Activated T-helper 1 cell treated with anti-CD3 and anti-CD28 coated beads, Interleukin-2, amount 50 U/mL, for 16 hours (primary cell): ENCODE results near the gene SLC47A2.
"Not testable (repeated sequence)": the region's sequence is repeated elsewhere in the genome, so short reads cannot be mapped to it uniquely, and the experiment has no call there.

Experiments used
- DNase-seq, 2 donors: peaks; one replicate each; pipeline ENCODE4 v3.0.0-alpha.2; 2020; ENCODE audit warnings: low read depth in 1 of 2, low spot score in 1 of 2

SLC47A2 gene

DNA sequence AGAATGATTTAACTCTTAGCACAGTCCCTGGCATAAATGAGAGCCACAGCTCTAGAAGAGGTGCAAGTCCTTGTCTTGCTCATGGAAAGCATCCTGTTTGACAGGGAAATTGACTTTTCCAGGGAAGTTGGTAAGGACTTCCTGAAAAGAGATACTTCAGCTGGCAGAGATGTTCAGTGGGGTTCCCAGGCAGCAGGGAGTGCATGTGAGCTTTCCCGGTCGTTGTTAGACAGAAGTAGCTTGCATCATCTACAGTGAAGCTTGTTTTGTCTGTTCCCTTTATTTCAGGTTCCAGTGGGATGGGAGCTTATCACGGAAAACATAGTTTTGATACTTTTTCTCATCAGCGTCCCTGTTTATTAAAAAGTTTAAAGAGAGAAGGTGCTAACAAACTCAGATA, 45.0 kb downstream of the SLC47A2 start:
- no peak for DNase-seq

DNA sequence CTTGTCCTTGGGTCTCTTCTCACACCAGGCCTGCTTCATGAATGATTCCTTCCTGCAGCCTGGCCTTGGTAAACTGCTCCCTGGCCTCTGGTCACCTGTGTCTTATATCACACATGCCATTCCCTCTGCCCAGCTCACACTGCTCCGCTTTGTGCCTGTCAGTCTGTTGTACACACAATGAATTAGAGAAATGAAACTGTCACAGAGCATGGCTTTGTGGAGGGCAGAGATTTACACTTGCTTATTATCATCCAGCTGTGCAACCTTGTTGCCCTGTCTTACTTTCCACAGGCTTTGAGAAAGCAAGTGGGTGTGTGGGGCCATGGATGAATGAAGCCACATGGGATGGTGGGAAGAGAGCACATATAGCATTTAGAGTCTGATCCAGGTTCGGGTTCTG, 45.5 kb downstream of the SLC47A2 start:
- DNase-seq = no peak

GRCh38 chr17:19669680-19670079, 46.7 kb downstream of the SLC47A2 start:
- not testable (repeated sequence) for DNase-seq

DNA sequence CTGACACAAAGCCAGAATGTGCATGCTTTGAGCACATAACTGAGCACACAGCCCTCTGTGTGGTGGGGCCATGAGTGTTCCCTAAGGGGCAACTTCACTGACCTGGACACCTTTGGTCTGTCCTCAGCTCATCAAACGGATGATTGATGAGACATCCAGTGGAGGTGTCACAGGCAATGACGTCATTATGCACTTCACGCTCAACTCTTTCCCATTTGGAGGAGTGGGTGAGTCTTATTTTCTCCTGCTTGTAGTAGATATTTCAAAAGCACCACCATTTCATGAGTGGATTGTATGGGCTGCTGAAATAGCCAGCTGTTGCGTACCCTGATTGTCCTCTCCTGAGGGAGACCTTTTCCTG, 51.6 kb downstream of the SLC47A2 start:
- DNase-seq = no peak

DNA sequence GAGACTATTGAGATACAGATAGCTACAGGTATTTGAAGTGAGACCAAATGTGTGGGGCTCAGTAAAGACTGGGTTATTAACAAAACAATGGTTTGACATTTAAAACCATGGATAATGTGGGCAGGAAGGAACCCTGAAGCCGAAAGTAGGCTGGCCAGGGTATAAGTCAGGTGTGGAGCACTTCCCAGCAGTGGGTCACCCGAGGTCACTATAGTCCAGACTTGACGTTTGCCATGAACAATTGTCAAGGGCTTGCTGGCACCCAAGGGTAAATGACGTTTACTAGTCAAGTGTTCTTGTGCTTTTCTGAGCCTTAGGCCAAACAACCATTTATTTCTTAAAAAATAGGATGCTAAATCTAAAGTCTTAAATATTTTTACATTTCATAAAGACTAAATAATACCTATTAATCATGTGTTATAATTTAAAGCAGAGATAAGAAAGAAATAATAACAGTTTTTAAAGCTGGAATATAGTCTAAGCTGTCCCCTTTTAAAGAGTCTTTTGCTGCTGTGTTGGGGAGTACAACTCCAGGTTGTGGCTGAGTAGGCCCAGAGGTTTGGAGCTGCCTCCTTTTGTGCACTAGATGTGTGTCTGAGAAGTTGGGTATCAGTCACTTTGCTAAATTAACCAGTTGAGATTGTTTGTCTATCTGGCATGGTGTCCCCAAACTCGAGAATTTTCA, 52.1 kb downstream of the SLC47A2 start:
- no peak for DNase-seq

GRCh38 chr17:19663097-19663496, 53.3 kb downstream of the SLC47A2 start:
- DNase-seq = no peak

DNA sequence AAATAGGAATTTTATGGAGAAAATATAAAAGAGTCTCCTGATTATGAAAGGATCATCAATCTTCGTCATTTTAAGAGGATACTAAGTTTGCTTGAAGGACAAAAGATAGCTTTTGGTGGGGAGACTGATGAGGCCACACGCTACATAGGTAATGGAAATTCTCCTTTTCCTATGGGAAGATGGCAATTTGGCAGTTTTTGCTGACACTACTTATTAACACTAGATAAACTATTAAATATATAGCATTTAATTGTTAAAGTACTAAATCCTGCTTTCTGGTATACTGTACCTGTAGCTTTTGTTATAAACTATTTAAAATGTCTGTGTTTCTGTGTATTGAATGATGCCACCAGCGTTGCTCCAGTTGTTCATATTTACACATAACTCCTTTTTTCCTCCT, 55.3 kb downstream of the SLC47A2 start:
- DNase-seq = no peak

- no peak for DNase-seq
Measured at GRCh38 chr17:19660219-19660870, 56.0 kb downstream of the SLC47A2 start.

- no peak for DNase-seq
Measured at GRCh38 chr17:19659366-19660177, 56.8 kb downstream of the SLC47A2 start.

- DNase-seq = no peak
Measured at GRCh38 chr17:19656851-19657581, 59.4 kb downstream of the SLC47A2 start.

DNA sequence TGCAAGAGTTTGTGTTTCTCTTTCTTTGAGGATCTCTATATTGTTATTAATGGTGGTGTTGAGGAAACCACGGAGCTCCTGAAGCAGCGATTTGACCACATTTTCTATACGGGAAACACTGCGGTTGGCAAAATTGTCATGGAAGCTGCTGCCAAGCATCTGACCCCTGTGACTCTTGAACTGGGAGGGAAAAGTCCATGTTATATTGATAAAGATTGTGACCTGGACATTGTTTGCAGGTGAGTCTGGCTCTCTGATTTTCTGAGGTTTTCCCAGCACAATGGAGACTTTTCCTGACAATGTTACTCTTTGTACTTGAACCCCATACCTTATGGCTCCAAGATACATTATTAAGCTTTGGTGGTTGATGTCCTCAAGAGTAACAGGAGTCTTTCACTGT, 60.0 kb downstream of the SLC47A2 start:
- no peak for DNase-seq

- DNase-seq = no peak
Measured at GRCh38 chr17:19654896-19655295, 61.5 kb downstream of the SLC47A2 start.

DNA sequence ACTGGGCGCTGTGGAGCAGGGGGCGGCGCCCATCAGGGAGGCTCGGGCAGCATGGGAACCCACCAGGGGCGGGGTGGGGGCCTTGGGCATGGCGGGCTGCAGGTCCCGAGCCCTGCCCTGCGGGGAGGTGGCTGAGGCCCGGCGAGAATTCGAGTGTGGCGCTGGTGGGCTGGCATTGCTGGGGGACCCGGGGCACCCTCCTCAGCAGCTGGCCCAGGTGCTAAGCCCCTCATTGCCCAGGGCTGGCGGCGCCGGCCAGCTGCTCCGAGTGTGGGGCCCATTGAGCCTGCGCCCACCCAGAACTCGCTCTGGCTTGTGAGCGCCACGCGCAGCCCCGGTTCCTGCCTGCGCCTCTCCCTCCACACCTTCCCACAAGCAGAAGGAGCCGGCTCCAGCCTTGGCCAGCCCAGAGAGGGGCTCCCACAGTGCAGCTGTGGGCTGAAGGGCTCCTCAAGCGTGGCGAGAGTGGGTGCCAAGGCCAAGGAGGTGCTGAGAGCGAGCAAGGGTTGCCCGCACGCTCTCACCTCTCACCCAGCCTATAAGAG, 62.0 kb downstream of the SLC47A2 start:
- DNase-seq = no peak

- DNase-seq = no peak
Measured at GRCh38 chr17:19652595-19652994, 63.8 kb downstream of the SLC47A2 start.

DNA sequence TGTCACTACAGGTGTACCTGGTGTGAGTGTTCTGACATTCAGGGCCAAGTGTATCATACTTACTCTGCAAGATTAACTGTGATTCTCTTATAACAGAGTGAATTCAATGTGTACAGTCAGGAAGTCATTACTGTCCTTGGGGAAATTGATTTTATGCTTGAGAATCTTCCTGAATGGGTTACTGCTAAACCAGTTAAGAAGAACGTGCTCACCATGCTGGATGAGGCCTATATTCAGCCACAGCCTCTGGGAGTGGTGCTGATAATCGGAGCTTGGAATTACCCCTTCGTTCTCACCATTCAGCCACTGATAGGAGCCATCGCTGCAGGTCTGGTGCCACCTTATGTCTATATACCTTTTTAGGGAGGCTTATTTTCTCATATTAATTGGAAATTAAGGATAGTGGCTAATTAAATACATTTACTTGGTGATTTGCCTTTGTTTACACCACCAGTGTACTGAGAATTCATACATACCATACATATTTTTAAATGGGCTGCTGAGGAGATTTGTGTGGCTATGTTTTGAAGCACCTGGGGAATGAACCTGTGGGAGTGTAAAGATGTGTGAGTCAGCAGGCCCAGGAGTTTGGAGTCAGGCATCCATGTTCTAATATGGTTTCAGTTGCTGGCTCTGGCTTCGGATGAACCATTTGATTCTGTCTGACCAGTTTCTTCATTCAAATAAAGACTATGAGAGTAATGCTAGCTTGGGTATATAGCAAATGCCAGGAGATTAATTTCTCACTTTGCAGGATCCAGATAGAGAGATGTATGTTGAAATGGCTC, 64.7 kb downstream of the SLC47A2 start:
- no peak for DNase-seq

- DNase-seq = no peak
Measured at GRCh38 chr17:19650826-19651225, 65.6 kb downstream of the SLC47A2 start.

DNA sequence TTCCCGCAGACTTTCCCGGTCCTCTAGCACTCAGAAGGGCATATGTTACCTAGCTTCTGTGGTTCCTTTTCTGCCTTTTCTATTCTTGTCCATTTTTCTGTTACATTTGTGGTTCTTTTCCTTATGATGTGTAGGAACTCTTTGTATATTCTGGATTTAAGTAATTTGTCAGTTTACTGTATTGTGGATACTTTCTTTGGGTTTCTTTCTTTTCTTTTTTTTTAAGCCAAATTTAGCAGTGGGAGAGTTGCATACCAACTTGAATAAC, 67.2 kb downstream of the SLC47A2 start:
- DNase-seq = no peak

DNA sequence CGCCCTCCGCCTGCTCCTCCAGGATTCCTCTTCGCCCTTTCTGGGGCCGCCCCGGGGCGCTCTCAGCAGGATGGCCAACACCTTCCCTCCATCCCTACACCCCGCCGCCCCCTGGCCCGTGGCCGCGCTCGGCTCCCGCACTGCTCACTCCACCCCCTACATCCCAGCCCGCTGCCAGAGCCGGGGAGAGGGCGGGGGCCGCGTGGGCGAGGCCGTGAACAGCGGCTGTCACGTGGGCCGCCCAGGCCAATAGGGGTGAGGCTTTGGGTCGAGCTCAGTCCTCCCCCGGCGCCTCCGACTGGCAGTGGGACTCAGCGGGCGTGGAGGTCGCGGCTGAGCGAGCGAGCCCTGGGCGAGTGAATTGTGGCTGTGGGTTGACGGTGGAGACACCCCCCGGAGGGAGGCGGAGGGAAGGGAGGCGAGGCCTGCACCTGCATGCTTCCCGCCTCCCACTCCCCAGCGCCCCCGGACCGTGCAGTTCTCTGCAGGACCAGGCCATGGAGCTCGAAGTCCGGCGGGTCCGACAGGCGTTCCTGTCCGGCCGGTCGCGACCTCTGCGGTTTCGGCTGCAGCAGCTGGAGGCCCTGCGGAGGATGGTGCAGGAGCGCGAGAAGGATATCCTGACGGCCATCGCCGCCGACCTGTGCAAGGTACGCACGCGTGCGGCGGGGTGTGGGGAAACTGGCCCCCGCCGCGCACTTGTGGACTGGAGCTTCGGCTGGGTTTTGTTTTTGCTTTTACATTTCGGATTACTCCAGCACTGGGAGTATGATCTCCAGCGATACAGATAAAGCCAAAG, 67.7 kb downstream of the SLC47A2 start, which contains the start of gene ALDH3A2:
Gene ALDH3A2 (plus strand): TSS at position 277 of the 799 bp plus-strand sequence. CDS start 221 bp downstream, at position 498.
- DNase-seq = peak; percentile 83 to 87

DNA sequence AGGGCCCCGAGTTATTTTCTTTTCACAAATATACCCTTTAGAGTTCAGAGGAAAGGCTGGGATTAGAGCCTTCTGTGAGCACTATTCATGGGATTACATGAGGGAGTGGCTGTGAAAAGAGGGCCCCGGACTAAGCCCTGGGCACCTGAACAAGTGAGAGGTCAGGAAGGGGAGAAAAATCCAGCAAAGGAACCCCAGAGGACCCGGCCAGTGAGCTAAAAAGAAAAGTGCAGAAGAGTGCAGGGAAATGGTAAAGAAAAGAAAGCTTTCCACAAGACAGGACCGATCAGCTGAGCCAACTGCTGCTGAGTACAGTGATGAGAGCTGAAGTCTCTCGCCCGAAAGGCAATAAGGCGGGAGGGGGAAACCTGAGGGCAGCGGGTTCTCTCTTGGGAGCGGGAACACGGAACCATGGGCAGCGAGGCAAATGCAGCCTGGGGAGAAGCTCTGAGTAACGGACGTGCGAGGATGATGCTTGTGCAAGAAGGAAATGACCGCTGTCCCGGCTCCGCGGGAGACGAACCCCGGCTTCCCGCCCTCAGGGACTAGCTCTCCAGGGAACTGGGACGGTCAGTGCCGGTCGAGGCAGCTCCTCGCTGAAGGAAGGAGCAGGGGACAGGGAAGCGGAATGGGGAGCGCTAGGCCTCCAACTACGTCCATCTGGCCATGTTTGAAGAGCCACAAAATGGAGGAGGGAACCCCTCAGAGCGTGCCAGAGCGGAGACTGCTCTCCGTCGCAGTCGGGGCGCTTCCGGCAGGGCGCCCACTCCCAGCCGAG, 68.5 kb downstream of the SLC47A2 start:
- DNase-seq = no peak
